Tibial artery (tissue), 4 donors: ENCODE measurements around the gene GMEB2.
"Not testable (repeated sequence)": the region's sequence is repeated elsewhere in the genome, so short reads cannot be mapped to it uniquely, and the experiment has no call there.

Experiments
- DNase-seq, 2 donors: peaks; one replicate each; pipeline ENCODE4 v3.0.0-alpha.2; 2019
- H3K27ac ChIP-seq, 2 donors: fragments of 200-600 bp; sonication (generic) in 1 of 2; 1 replicate in 1 of 2; 2 replicates in 1 of 2; pipeline ENCODE4 v1.5.1; 2018 to 2019; ENCODE audit warnings: mild to moderate bottlenecking in 1 of 2
- H3K27me3 ChIP-seq, 2 donors: fragments of 200-600 bp; sonication (generic) in 1 of 2; one replicate each; pipeline versions ENCODE4 v1.5.1 to v1.6.0; 2016 to 2019
- H3K36me3 ChIP-seq, 3 donors: fragments of 200-600 bp; sonication (generic) in 2 of 3; one replicate each; pipeline ENCODE4 v1.5.1; 2016 to 2019; ENCODE audit warnings: mild to moderate bottlenecking in 2 of 3
- H3K4me1 ChIP-seq, 4 donors: fragments of 200-600 bp; sonication (generic) in 2 of 4; 1 replicate in 3 of 4; 2 replicates in 1 of 4; pipeline ENCODE4 v1.5.1; 2016 to 2019
- H3K4me3 ChIP-seq, 2 donors: fragments of 200-600 bp; sonication (generic) in 1 of 2; 1 replicate in 1 of 2; 2 replicates in 1 of 2; pipeline ENCODE4 v1.5.1; 2018 to 2019; ENCODE audit warnings: mild to moderate bottlenecking in 2 of 2
- H3K9me3 ChIP-seq, 3 donors: fragments of 200-600 bp; sonication (generic) in 1 of 3; one replicate each; pipeline ENCODE4 v1.5.1; 2016 to 2019
- intact Hi-C: fragments of 100-400 bp; cut with DNase I; formaldehyde crosslinking; loops from one replicate; pipeline ENCODE4 v1.15.0; 2023; ENCODE audit warnings: low total_unique reads
- TF ChIP-seq, protein P1 (sequence below), 2 experiments: fragments of 200-600 bp in 1 of 2; fragments of 450-650 bp in 1 of 2; IDR thresholded peaks; one replicate each; pipeline ENCODE4 v1.5.1; 2017 to 2019; ENCODE audit warnings: antibody characterized with exemption in 2 of 2, mild to moderate bottlenecking in 1 of 2, moderate library complexity in 1 of 2

GMEB2 gene

DNA sequence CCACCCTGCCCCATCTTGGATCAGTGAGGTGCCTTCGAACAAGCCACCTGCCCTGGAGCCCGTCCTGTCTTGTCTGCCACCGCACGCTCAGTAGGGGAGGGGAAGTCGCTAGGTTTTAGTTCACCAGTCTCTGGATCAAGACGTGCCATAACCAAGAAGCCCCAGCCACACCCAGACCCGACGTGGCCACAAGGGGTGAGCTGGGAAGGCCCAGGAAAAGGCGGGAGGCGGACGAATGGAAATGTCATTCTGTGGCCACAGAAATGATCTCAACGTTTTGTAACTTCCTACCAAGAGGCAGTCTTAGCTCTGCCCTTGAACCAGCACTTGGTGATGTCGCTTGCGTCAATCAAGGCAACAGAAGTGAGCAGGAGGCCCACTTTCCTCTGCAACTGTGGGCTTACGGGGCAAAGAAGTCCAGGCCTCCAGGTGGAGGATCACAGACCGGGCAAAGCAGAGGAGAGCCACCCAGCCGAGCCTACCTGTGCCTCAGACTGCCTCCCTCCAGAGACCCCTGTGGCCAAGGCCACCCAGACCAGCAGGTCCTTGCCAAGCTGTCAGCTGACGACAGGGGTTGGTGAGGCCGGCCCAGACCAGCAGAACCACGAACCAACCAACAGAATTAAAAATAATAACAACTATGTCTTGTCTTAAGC, 14.5 kb downstream of the GMEB2 start:
- Histone ChIP-seq H3K4me3 (no peak overlapping the region), H3K36me3 (peaks cover 9 to 35% (median 28%) of the 10 kb centered on the region in 3 donors), H3K9me3 (no peaks in the 10 kb centered on the region), H3K4me1 (peaks cover 0 to 9% (median 0%) of the 10 kb centered on the region in 4 donors), H3K27me3 (no peaks in the 10 kb centered on the region), H3K27ac (no peak overlapping the region)
- DNase-seq, result no peak
- TF ChIP-seq, protein P1, sequence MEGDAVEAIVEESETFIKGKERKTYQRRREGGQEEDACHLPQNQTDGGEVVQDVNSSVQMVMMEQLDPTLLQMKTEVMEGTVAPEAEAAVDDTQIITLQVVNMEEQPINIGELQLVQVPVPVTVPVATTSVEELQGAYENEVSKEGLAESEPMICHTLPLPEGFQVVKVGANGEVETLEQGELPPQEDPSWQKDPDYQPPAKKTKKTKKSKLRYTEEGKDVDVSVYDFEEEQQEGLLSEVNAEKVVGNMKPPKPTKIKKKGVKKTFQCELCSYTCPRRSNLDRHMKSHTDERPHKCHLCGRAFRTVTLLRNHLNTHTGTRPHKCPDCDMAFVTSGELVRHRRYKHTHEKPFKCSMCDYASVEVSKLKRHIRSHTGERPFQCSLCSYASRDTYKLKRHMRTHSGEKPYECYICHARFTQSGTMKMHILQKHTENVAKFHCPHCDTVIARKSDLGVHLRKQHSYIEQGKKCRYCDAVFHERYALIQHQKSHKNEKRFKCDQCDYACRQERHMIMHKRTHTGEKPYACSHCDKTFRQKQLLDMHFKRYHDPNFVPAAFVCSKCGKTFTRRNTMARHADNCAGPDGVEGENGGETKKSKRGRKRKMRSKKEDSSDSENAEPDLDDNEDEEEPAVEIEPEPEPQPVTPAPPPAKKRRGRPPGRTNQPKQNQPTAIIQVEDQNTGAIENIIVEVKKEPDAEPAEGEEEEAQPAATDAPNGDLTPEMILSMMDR (IDR thresholded peaks at IDR 0.05), result no peak
- intact Hi-C loops, result no loop called here

DNA sequence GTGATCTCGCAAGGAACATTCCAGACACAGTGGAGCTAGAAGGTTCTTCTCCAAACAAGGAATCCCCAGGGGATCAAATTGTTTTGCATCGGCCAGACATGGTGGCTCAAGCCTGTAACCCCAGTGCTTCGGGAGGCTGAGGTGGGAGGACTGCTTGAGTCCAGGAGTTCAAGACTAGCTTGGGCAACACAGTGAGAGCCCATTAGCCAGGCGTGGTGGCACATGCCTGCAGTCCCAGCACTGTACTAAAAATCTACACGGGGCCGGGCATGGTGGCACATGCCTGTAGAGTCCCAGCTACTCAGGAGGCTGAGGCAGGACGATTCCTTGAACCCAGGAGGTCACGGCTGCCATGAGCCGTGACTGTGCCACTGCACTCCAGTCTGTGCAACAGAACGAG, 15.3 kb downstream of the GMEB2 start:
- H3K27me3 ChIP-seq, result no peaks in the 10 kb centered on the region

DNA sequence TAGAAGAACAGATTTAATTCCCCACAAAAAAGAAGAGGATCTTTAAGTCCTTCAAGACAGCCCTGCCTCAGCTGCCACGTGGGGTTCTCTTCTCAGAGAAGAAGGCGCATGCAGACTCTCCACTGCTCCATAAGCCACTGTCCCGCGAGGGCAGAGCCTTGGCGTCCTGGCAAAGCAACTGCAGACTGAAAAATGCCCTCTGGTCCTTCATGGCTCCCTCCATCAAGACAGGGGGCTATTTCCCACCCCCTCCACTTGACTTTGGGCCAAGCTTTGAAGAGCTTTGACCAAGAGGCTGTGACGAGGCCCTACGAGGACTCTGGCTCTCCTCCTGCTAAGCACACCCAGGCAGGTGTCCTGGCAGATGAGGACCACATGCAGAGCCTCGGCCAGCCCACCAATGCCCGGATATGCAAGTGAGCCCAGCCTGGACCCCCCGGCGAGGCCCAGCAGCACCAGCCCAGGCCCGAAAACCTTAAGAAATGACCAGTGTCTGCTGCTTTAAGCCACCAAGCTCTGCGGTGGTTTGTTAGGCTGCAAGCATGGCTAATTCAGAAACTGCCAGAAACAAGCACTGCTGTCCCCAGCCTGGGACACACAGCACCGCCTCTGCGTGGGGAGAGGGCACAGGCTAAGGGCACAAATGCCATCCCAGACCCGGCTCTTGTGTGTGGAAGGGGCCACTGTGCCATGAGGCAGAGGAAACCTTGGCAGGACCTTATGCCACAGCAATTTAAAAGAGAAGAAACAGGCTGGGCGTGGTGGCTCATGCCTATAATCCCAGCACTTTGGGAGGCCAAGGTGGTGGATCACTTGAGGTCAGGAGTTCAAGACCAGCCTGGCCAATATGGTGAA, 16.1 kb downstream of the GMEB2 start:
- no peak overlapping the region for H3K4me3 ChIP-seq
- no peaks in the 10 kb centered on the region for H3K9me3 ChIP-seq
- H3K4me1 ChIP-seq, result peaks cover 0 to 9% (median 0%) of the 10 kb centered on the region in 4 donors
- intact Hi-C loops, result no loop called here
- DNase-seq, result no peak
- no peaks in the 10 kb centered on the region for H3K27me3 ChIP-seq
- peaks cover 0 to 21% (median 12%) of the 10 kb centered on the region in 3 donors for H3K36me3 ChIP-seq
- TF ChIP-seq, protein P1 (IDR thresholded peaks at IDR 0.05), result no peak
- H3K27ac ChIP-seq, result no peak overlapping the region

More for the DNA sequence above, 15.3 kb downstream of the GMEB2 start:
- Histone ChIP-seq H3K9me3 (no peaks in the 10 kb centered on the region), H3K4me3 (no peak overlapping the region), H3K27ac (no peak overlapping the region), H3K4me1 (peaks cover 0 to 9% (median 0%) of the 10 kb centered on the region in 4 donors), H3K36me3 (peaks cover 2 to 28% (median 21%) of the 10 kb centered on the region in 3 donors)
- DNase-seq, result no peak
- TF ChIP-seq, protein P1 (IDR thresholded peaks at IDR 0.05), result no peak
- intact Hi-C loops, result no loop called here

DNA sequence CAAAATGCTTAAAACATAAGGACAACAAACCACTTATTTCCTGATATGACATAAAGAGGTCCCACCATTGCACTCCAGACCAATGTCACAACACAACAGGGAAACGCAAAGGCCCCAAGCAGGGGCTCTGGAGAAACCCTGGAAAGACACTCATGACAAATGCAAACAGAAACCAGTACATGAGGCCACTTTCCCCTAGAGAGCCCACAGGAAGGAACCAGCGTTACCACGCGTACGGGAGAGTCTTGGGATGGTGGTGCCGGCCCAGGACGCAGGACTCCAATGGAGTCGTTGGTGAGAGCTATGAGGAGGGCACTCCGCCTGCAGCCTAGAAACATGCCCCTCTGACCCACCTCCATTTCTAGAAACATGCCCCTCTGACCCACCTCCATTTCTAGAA, 20.2 kb downstream of the GMEB2 start:
- intact Hi-C loops, result no loop called here
- no peak overlapping the region for H3K27ac ChIP-seq
- no peak for DNase-seq
- H3K36me3 ChIP-seq, result peaks cover 19 to 32% (median 21%) of the 10 kb centered on the region in 3 donors
- H3K9me3 ChIP-seq, result no peaks in the 10 kb centered on the region
- peaks cover 0 to 8% (median 0%) of the 10 kb centered on the region in 4 donors for H3K4me1 ChIP-seq
- no peaks in the 10 kb centered on the region for H3K27me3 ChIP-seq
- TF ChIP-seq, protein P1 (IDR thresholded peaks at IDR 0.05), result no peak
- H3K4me3 ChIP-seq, result no peak overlapping the region

DNA sequence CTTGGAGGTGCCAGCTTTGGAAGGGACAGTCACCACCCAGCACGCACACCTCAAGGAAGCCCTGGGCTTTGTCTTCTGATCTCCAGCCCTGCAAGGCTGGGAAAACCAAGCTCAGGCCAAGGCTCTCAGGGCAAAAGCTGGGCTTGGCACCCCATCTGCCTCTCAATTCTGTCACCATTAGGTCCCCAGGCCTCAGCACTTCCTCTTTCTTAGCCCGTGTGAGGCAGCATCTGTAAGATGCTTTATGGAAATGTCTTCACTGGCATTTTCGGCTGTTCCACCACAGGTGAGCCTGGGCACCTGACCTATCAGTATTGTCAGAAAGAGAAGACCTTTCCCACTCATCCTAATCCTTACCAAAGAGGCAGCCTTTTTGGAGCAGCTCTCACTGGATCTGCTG, 24.6 kb downstream of the GMEB2 start:
- TF ChIP-seq, protein P1 (IDR thresholded peaks at IDR 0.05), result no peak
- no peak for DNase-seq
- no peak overlapping the region for H3K4me3 ChIP-seq
- no peaks in the 10 kb centered on the region for H3K27me3 ChIP-seq
- no peaks in the 10 kb centered on the region for H3K9me3 ChIP-seq
- intact Hi-C loops, result no loop called here
- no peaks in the 10 kb centered on the region for H3K4me1 ChIP-seq
- H3K27ac ChIP-seq, result no peak overlapping the region
- peaks cover 40 to 73% (median 47%) of the 10 kb centered on the region in 3 donors for H3K36me3 ChIP-seq

DNA sequence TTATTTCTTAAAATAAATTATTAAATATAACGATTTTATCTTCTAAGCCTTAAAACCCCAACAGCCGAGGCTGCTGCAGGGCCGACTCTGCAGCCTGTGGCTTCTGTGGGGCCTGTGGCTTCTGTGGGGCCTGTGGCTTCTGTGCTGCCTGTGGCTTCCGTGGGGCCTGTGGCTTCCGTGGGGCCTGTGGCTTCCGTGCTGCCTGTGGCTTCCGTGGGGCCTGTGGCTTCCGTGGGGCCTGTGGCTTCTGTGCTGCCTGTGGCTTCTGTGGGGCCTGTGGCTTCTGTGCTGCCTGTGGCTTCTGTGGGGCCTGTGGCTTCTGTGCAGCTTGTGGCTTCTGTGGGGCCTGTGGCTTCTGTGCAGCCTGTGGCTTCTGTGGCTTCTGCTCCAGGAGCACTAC, 25.2 kb downstream of the GMEB2 start:
- H3K27me3 ChIP-seq, H3K27ac ChIP-seq, H3K4me1 ChIP-seq, H3K9me3 ChIP-seq, H3K4me3 ChIP-seq, intact Hi-C loops, DNase-seq: not testable (repeated sequence)
- peaks cover 40 to 76% (median 51%) of the 10 kb centered on the region in 3 donors for H3K36me3 ChIP-seq
